ENCODE measurements around the gene ITPRID1.
A peak's percentile ranks its signal among the peaks of the same experiment; 100 is the strongest.
"Not testable (repeated sequence)": the region's sequence is repeated elsewhere in the genome, so short reads cannot be mapped to it uniquely, and the experiment has no call there.

Gene ITPRID1

DNA sequence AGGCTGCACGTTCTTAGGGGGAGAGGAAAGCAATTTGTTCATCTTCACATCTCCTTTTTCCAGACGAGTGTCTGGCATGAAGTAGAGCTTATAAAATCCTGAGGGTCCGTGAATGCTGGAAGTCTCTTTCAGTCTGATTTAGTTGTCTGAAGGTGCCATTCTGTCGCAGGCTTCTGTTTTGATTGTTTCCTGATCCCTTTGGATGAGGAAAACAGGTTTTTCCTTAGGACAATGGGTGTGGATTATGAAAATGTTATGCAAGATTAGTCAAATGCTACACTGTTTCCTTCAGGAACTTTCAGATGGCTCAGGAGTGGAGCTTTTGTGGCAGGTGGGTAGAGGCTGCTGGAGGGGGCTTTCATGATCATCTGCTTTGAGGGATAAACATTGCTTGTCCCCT is at the start of gene ITPRID1:
Gene ITPRID1 (plus strand): TSS at position 301 of the 400 bp plus-strand sequence. CDS start 38,935 bp downstream, outside the sequence.
- DNase-seq = no peak

DNA sequence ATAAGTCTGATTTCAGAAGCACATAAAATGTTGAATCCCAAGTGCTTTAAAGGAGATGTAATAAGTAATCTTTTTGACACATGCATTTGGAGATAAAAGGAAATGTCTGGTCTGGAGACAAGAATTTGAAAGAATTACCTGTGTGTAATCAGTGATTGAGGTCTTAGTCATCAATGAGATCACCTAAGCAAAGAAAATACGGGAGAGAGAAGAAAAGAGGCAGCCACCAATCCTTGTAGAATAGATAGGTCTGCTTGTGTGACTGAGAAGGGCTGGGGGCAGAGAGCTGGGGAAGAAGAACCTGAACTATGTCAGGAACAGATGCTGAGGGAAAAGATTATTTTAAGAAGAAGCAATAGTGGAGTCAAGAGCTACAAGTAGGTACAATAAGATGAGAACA is 49.3 kb upstream of the ITPRID1 start:
- no peak for DNase-seq

DNA sequence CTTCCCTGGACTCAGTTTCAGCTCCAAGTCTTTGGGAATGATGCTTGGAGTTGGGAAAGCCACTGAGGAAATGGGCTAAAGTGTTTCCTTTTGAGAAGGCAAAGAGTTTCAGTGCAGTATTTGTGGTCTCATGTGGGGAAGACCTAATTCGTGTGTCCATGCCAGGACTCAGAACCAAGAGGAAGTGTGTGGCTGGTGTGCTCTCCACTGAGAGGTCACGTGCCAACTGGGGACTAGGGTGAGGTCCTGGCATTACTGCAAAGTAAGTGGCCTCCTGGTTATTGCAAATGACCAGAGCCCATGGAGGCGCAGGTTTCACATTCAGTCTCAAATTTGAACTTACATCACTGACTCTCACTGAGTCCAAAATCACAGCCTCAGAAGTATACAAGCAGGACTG is 48.6 kb upstream of the ITPRID1 start:
- no peak for DNase-seq

DNA sequence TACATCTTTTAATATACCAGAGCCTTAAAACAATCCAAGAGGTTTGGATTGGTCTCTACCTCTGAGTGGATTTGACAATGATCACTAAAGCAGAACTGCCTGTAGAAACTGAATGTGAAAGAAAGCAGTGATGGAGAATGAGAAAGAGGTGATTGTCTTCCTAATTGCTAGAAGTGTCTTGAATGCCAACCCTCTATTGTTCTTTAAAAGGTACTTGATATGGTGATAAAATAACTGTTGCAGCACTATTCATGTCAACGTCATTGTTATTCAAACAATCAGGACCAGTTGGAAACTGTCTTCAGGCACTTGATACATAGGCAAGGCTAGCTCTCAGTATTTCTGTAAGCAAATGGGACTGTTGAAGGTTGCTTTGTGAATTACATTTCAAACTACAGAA is 47.9 kb upstream of the ITPRID1 start:
- no peak for DNase-seq

DNA sequence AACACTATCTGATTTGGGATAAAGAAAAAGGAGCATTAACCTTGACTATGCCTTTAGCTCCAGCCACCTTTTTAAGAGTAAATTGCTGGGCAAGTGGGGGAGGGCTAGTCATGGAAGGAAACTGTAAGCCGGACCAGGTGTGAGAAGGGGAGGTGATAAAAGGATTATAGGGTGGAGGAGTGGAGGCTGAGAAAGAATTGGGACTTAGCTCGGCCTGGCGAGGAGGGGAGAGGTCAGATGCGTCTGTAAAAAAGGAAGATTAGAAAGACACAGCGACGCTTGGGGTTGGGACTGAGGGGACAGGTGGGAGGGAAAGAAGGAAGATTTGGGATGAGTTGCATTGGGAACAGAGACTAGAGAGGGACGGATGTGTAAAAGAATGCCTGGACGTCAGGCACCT is 43.0 kb upstream of the ITPRID1 start:
- not testable (repeated sequence) for DNase-seq

DNA sequence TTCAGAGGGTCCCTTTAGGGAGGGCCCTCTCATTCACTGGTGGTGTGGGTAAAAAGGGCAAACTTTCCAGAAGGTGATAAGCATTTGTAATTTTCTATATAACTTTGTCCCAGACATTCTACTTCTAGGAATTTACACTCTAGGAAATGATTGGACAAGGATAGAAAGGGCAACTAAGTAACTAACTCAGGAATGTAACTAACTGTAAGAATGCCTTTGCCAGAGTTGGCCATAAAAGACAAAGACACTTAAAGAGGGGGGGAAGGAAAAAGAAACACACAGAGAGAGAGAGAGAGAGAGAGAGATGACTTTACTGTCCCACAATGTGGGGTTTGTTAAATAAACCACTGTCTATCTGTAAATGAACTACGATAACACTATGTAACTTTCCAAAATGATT is 38.5 kb upstream of the ITPRID1 start:
- no peak for DNase-seq

DNA sequence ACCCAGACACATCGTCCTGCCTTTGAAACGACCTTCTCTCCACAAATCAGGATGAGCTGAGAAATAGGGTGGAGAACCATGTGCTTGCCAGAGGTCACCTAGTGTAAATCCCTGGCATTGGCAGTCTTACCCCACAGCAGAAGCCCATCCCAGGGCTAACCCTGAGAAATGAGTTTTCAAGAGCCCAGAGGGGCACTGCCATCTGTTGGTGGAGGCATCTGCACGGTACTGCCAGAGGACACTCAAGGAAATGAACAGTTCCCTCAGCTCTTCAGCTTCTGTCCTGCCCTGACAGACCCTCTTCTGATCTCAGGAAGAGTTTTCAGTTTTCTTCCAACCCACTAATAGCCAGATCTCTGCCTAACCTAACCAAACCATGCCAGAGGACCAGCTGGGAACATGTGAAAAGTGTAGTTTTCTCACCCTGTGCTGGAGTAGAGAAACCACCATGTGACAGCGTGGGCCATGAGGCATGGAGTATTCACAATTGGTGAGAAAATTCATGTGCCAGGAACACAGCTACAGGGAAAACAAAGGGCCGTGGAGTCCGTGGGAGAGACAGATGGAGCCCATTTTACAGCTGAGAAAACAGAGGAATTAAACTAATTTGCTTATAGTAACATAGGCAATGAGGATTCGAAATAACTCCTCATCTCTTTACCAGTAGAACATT is 37.7 kb upstream of the ITPRID1 start:
- DNase-seq = peak; percentile 2

DNA sequence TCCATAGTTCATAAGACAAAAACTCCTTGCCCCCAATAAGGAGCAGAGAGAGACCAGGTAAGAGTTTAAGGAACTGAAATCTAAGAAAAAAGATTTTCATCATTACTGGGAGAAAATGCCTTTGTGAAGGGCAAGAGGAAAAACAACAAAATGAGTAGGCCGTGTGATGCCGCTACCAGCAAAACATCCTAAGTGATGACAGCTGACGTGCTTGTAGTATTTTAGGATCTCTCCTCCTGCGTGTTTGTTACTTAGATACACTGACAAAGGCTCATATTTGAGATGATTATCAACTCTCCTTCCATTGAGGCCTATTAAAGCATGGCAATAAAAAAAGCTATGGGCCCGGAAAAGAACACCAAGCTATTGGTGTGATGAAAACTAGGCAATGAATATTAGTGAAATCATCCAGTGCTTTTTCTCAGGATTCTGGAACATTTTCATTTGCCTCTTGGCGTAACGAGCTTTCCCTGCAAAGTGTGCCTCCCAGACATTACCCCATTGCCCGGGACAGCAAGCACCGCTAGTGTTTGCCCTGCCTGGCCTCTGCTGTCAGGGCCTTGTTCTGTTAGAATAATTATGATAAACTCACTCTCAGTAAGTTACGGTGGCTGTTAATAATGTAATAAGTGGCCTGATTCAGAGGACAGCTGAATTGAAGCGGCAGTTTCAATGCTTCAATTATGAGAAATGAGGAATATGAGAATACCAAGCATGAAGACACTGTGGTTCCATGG is 36.8 kb upstream of the ITPRID1 start:
- DNase-seq = no peak

DNA sequence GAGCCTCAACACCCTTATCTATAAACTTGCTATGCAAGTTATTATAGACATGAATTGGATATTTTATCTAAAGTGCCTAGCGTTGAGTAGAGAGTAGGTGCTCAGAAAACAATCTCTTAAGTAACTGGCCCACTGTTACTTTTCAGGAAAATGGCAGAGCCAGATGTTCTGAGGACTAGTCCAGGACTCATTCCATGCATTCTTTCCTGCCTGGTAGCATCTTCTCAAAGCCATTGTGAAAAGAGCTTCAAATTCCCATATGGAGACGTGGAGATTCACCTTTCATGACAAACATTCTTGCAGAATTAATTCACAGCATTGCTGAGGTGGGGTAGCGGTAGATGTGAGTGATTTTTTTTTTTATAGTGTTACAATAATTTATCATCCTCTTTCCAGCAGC is 35.9 kb upstream of the ITPRID1 start:
- no peak for DNase-seq

DNA sequence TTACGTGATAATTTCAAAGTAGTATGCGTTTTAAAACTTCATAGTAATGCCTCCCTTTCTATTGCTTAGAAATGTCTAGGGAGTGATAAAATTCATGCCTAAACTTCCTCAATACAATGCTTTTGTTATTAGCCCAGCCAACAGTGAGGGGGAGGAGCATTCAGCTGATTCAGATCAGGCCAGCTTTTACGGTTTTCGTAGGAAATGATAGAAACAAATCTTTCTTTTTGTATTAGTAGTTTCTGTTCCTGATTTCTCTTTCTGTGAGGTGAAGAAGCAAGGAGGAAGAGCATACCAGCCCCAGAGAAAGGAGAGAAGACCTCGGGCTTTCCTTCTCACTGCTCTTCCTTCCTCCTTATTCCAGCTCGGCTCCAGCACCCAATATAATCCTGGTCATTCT is 35.2 kb upstream of the ITPRID1 start:
- DNase-seq = peak; percentile 2

DNA sequence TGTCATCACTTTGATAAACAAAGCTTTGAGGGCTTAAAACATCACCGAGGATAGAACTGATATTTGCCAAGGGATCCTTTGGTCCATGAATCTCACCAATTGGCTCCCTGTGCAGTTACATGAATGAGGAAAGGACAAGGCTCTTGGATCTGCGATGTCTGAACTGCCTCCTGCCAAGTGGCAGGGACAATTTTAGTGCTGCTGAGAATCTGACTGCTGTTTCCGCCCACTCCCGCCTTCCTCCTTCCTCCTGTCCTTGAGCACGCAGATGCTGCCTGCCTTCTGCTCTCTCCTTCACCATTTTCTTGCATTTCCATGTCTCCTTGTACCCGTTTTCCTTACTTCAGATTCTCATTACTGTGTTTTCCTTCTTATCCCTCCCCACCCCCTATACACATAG is 26.8 kb upstream of the ITPRID1 start:
- DNase-seq = no peak

DNA sequence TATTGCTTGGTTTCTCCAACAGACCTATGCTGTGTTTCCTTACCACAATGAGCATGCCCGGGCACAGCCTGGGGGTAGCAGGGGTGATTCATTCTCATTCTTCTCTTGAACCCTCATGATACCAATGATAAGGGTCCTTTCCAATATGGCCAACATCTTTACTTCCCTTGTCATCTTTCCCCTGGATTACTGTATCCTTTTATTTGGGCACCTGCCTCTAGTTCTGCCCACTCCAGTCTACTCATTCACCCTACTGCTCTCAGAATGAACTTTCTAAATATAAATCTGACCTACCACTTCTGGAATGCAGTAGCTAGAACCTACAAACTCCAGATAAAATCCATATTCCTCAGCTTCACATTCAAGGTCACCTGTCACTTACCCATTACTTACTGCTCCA is 26.4 kb upstream of the ITPRID1 start:
- DNase-seq = no peak

DNA sequence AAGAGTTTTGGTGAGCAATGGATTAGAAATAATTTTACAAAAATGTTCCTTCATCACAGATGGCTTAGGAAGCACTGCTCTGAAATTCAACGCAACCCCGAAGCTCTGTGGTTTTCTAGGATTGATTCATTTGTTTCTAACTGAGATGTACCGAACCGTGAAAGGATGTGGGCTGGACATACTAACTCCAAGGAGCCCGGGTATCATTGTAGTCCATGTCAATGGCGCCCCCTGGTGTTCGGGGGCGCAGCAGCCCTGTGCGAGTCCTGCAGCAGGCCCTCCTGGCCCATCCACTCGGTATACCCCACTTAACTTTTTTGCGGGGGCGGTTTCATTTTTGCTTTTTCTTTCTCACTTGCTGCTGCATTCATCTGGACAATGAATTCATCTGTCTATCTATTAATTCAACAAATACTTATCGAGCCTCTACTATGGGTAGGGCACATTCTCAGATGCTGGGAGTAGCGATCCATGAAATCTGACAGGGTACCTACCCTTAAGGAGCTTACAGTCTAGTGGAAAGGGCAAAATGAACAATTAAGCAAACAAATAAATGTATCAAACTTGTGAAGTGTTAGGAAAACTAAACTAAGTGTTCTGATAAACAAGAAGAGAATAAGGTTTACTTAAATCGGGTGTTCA is 25.2 kb upstream of the ITPRID1 start:
- peak; percentile 72 for DNase-seq

DNA sequence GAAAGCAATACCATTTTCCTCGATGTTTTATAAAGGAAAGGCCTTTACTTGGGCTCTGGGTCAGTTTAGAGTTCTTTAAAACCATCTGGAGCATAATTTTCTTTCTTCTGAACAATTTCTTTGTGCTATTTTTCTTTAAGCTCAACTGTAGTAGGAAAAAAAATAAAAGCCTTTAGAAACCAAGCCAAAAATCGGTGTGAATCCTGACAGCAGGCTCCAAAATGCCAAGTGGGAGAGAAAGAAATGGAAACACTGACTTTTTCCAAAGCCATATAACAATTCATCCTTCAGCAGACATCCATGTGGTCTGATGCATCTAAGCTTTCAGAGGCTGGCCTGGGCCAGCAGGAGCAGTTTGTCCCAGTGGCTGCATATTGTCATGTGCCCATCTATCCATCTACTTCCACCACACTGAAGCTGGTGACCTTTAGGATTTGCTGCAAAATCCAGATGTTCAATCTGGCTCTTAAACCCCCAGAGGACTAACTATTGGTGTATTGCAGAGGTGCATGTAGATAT is 23.0 kb upstream of the ITPRID1 start:
- DNase-seq = no peak

DNA sequence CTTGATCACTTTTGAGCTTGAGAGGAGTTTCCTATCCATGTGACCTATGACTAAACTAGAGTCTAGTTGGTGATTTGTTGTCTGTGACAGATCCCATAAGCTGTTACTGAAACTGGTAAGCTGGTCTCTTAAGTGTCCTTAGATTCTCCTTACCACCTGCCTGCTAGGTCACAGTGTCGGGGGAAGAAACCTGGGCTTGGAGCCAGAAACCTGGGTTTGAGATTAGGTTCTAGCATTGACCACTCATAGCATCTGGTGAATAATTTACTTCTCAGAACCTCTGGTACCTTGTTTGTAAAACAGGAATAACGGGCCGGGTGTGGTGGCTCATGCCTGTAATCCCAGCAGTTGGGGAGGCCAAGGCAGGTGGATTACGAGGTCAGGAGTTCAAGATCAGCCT is 21.8 kb upstream of the ITPRID1 start:
- DNase-seq = no peak

DNA sequence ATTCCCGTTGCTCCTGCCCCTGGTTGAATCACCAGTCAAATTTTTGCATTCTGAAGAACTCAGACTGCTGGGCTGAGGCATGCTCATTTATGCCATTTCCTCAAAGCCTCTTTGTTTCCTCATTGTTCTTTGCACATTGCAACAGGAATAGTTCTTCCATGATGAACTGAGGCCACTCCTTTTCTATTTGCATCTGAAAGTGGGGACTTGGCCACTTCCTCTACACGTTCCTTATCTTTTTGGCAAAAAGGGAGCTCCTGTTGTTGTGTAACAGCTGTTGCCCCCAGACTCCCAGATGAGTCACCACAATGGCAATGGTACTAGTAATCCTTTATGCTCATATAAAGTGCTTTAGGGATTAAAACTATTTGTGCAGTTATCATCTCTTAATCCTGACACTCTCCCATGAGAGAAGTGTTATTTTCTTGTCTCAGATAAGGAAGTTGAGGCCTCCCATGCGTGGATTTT is 20.1 kb upstream of the ITPRID1 start:
- peak; percentile 3 for DNase-seq

DNA sequence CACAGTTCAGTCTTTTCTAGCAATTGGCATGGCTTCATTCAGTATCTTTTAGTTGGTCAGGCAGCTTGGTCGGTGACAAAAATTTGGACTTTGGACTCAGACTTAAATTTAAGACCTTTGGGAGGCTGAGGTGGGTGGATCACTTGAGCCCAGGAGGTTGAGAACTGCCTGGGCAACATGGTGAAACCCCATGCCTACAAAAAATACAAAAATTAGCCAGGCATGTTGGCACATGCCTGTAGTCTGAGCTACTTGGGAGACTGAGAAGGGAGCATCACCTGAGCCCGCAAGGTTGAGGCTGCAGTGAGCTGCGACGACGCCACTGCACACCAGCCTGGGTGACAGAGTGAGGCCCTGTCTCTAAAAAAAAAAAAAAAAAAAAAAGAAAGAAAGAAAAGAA is 19.5 kb upstream of the ITPRID1 start:
- no peak for DNase-seq

DNA sequence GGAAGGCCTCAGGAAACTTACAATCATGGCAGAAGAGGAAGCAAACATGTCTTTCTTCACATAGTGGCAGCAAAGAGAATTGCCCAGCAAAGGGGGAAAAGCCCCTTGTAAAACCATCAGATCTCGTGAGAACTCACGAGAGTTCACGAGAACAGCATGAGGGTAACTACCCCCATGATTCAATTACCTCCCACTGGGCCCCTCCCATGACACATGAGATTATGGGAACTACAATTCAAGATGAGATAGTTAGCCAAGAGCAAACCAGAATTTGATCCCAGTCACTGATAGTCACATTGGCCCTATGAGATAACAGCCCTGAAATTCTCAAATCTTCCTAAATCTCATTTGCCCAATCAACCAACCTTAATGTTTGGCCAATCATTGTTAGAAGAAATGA is 18.2 kb upstream of the ITPRID1 start:
- DNase-seq = peak; percentile 1

DNA sequence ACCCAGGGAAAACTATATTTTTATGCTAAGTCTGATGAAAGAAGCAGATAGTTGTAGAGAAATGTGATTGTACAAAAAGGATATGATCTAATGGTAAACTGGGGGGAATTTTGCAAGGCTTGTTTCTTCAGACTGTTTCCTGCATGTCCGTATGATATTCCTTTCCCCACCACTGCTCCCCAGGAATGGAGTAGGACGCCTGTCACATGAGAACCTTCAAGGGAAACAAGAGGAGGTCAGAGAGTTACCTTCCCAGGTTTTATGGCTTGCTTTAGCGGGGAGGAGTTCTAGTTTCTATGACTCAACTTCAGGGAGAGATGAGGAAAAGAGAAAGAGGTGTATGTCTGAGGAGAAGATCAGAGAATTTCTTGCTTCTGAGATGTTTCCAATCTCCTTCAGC is 16.4 kb upstream of the ITPRID1 start:
- no peak for DNase-seq

DNA sequence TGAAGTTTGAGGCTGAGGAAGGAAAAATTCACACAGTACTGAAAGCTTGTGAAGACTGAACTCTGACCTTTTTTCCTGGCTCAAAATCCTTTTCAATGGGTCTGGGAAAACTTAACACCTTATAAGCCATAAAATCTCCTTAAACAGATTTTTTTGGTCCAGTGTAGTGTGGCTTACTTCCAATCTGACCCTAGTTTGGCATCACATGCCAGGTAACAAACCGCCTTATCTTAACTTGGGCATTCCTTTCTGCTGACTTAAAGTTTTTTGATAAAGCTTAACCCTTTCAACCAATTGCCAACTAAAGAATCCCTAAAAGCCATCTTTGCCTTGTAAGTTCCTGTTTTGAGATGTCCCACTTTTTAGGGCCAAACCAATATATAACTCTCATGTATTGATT is 13.2 kb upstream of the ITPRID1 start:
- DNase-seq = no peak

DNA sequence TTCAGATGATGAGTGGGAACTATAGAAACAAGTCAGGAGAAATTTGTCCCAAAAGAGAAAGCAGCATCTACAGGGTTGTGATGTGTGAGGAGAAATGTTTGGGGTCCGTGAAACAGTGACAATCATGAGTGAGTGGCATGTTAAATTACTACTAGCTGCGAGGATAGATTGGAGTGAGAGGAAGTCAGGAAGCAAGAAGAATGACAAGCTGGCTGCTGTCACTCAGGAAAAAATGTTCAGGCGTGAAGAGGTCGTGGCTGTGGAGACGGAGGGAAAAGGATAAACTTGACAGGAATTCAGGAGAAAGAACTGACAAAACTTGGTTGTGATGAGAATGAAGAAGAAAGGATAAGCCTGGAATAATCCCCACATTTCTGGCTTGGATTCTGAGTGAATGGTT is 5.1 kb upstream of the ITPRID1 start:
- DNase-seq = no peak

DNA sequence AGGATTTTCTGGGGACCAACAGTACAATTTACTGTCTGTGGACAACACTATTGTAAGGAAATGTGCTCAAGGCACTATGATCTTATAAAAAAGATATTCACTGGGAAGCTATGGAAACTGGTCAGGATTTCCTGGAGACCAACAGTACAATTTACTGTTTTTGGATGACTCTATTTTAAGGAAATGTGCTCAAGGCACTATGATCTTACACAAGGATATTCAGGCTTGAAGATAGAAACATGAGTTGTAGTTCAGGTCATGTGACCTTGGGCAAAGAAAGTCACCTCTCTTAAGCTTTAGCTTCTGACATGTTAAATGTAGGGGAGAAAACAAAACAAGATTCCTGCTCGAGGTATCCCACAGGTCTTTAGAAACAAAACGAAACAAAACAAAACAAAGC is 1.7 kb upstream of the ITPRID1 start:
- no peak for DNase-seq

DNA sequence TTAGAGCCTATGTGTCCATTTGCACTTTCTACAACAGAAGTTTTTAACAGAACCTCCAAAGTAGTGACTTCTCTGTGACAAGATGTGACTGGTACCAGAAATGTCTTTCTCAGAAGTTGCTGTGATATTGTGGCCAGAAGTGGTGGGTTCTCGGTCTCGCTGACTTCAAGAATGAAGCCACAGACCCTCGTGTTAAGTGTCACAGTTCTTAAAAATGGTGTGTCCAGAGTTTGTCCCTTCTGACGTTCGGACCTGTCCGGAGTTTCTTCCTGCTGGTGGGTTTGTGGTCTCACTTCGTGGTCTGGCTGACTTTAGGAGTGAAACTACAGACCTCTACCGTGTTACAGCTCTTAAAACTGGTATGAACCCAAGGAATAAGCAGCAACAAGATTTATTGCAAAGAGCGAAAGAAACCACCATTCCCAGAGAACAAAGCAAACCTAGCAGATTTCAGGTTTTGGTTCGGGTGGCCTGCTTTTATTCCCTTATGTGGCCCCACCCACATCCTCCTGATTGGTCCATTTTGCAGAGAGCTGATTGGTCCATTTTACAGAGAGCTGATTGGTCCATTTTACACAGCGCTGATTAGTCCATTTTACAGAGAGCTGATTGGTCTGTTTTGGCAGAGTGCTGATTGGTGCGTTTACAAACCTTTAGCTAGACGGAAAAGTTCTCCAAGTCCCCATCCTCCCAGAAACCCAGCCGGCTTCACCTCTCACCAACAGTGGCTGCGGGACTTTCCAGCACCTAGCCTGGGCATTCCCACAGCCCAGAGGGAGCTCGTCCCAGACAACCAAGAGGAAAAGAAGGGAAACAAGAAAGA is 3.0 kb downstream of the ITPRID1 start:
- DNase-seq = no peak

Measured in hematopoietic multipotent progenitor cell treated with erythropoietin and hydrocortisone succinate and interleukin-3 and kit ligand, for 4 days (in vitro differentiated cells).